ENCODE results near the gene MED29. TPM values are rescaled to one million over a fixed set of nuclear protein-coding genes. Genes with fewer than 3 reads are reported as not detected.

Gene MED29
- total RNA-seq, result 20.0 TPM

GRCh38 chr19:39390751-39391437 lies at the start of gene MED29, which contains the start of gene PAF1:
TSS of gene MED29 (plus strand) at chr19:39391378. CDS start at chr19:39391423, 45 bp downstream.
TSS of gene PAF1 (minus strand) at chr19:39391106. CDS start at chr19:39390864, 242 bp downstream.

DNA sequence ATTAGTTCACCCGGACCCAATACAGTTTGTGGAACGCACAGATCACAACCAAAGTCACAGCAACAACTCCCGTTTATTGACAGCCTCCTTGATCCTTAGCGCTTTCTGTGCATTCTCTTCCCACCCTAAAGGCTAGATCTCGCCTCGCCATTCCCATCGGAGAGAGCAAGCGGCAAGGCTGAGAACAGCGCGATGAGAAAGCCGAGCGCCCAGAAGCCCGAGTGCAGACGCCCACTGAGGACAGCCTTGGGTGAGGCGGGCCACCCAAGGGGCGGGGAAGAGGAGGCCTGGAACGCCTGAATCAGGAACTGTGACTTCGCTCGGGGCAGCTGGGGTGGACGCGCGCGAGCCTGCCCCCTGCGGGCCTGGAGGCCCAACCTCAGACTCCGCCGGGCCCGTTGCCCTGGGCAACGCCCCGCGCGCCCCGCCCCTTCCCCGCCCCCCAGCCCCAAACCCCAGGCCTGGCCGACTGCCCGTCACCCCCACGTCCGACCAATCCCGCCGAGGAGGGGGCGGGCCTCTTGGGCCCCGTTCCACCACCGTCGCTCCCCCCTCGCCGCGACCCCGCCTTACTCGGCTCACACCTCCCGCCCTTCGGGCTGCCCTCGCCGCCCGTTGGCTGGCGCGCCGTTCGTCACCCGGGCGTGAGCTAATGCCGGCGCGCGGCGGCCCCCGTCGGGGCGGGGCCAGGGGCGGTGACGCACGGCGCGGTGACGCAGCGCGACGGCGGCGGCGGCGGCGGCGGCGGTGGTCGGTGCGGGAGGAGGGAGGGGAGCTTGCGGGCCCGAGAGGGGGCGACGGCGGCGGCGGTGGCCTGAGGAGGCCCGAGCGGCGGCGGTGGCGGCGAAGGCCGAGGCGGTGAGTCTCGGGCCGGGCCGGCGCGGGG lies 49.2 kb upstream of the MED29 start, which contains the start of gene SAMD4B:
Gene SAMD4B, plus strand, starts transcription at position 703 of the 886 bp plus-strand sequence. CDS start 14,473 bp downstream, outside the sequence.

GRCh38 chr19:39406656-39407409 lies 15.7 kb downstream of the MED29 start, which contains the start of gene ZFP36:
TSS of gene ZFP36 (plus strand) at chr19:39406847. CDS start at chr19:39406905, 58 bp downstream.

GRCh38 chr19:39412100-39412866 lies 21.1 kb downstream of the MED29 start, which contains the start of gene PLEKHG2:
TSS of gene PLEKHG2 (plus strand) at chr19:39412669. CDS start at chr19:39414087, 1,418 bp downstream.

GRCh38 chr19:39435499-39436349 lies 44.5 kb downstream of the MED29 start, which contains the start of gene RPS16:
TSS of gene RPS16 (minus strand) at chr19:39435949. CDS start at chr19:39435895, 54 bp downstream.

GRCh38 chr19:39445196-39446111 lies 54.3 kb downstream of the MED29 start, which contains the start of gene SUPT5H:
TSS of gene SUPT5H (plus strand) at chr19:39445582. CDS start at chr19:39445891, 309 bp downstream.

Small RNA genes lying within 50 kb of the gene (small RNA-seq; reads per million reads assigned to genes)
- gene AC011445.2 (ENCODE audit: low replicate concordance), result not detected
- not detected for gene MIR4530 (ENCODE audit: low replicate concordance)
- not detected for gene RN7SL566P (ENCODE audit: low replicate concordance)

Other genes starting within 250 kb of the MED29 start
- not detected for gene NCCRP1, start 194.4 kb upstream of the MED29 start, total RNA-seq
- not detected for gene SYCN, start 187.1 kb upstream of the MED29 start, total RNA-seq
- not detected for gene IFNL3, start 146.4 kb upstream of the MED29 start, total RNA-seq
- gene IFNL4, start 142.5 kb upstream of the MED29 start, total RNA-seq, result not detected
- gene IFNL2, start 123.0 kb upstream of the MED29 start, total RNA-seq, result not detected
- gene IFNL1, start 95.0 kb upstream of the MED29 start, total RNA-seq, result not detected
- gene LRFN1, start 70.5 kb upstream of the MED29 start, total RNA-seq, result 9.4 TPM
- 0.94 TPM for gene GMFG, start 55.3 kb upstream of the MED29 start, total RNA-seq
- gene SAMD4B, start 49.0 kb upstream of the MED29 start, total RNA-seq, result 63.2 TPM
- 31.3 TPM for gene PAF1, start 272 bp upstream of the MED29 start, total RNA-seq
- 0.94 TPM for gene ZFP36, start 15.5 kb downstream of the MED29 start, total RNA-seq
- gene PLEKHG2, start 21.3 kb downstream of the MED29 start, total RNA-seq, result 49.1 TPM
- gene RPS16, start 44.6 kb downstream of the MED29 start, total RNA-seq, result 67.9 TPM
- gene SUPT5H, start 54.2 kb downstream of the MED29 start, total RNA-seq, result 70.7 TPM
- gene TIMM50, start 89.5 kb downstream of the MED29 start, total RNA-seq, result 41.6 TPM
- 23.2 TPM for gene DLL3, start 107.6 kb downstream of the MED29 start, total RNA-seq
- gene SELENOV, start 123.8 kb downstream of the MED29 start, total RNA-seq, result not detected
- 15.3 TPM for gene EID2B, start 141.5 kb downstream of the MED29 start, total RNA-seq
- 16.9 TPM for gene EID2, start 148.8 kb downstream of the MED29 start, total RNA-seq
- gene LGALS13, start 211.1 kb downstream of the MED29 start, total RNA-seq, result not detected